Motor neuron (in vitro differentiated cells): ENCODE measurements around the gene SPARCL1. TPM values are rescaled to one million over a fixed set of nuclear protein-coding genes. Genes with fewer than 3 reads are reported as not detected.
"Not testable (repeated sequence)": the region's sequence is repeated elsewhere in the genome, so short reads cannot be mapped to it uniquely, and the experiment has no call there.

Source experiments
- ATAC-seq, 8 experiments: fragments of 200-7000 bp; cut with Tn5 transposase; replicated peaks in 6 of 8; 2 replicates each; pipeline ENCODE4 v1.8.0; 2021; ENCODE audit warnings: mild to moderate bottlenecking in 8 of 8, moderate library complexity in 8 of 8
- H3K27ac ChIP-seq, 2 donors: fragments of 250-450 bp; sonication (Bioruptor Pico); 2 replicates each; pipeline ENCODE4 v1.9.0; 2021; ENCODE audit warnings: antibody characterized with exemption in 2 of 2, mild to moderate bottlenecking in 2 of 2, moderate library complexity in 1 of 2
- H3K4me1 ChIP-seq, 2 donors: fragments of 250-450 bp; sonication (Bioruptor Pico); replicated peaks in 1 of 2; 2 replicates each; pipeline ENCODE4 v1.6.1; 2021; ENCODE audit warnings: antibody characterized with exemption in 2 of 2, mild to moderate bottlenecking in 2 of 2, moderate library complexity in 1 of 2
- H3K4me3 ChIP-seq, 5 donors: fragments of 250-450 bp; sonication (Bioruptor Pico); 2 replicates each; pipeline ENCODE4 v1.9.0; 2021; ENCODE audit warnings: antibody characterized with exemption in 5 of 5, mild to moderate bottlenecking in 5 of 5, moderate library complexity in 4 of 5
- whole genome bisulfite sequencing, 10 experiments: fragments of 450-650 bp; shearing (Covaris generic); methylation state at CpG; one replicate each; pipeline ENCODE4 v1.0.0; 2022; 5-methylcytosine and 5-hydroxymethylcytosine counted together
- in situ Hi-C, 9 experiments: fragments of 400-800 bp; cut with MboI; loops; one replicate each; pipeline ENCODE4 v1.15.0; 2021; ENCODE audit warnings: low sequenced_read_pairs in 9 of 9, low pct_unique_long_range_greater_than_20kb in 2 of 9; ENCODE audit not compliant: unreplicated experiment in 9 of 9
- total RNA-seq, 8 experiments: library from RNA; unstranded; fragments of 300-600 nt; gene quantifications; 2 replicates each; pipeline versions ENCODE4 v1.2.3 to v1.2.4, GENCODE V29; 2022

The SPARCL1 gene
- total RNA-seq, 8 experiments from 2014 or later, result 0.36 to 473 (median 7.8) TPM

DNA sequence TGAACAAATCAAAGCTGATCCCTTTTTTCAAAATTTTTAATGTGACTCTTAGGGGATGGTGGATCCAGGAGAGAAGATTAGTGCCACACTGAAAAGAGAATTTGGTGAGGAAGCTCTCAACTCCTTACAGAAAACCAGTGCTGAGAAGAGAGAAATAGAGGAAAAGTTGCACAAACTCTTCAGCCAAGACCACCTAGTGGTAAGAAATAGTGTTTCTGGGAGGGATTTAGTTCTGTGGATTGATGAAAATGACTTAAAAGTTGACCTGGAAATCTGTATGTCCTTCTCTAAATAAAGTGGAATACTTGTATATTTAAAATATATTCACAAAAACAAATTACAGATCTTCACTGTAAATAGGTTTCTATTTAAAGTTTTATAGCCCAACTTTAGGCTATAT, 77.6 kb downstream of the SPARCL1 start:
- Histone ChIP-seq H3K4me3 (no peak overlapping the region), H3K4me1 (no peaks in the 10 kb centered on the region), H3K27ac (no peak overlapping the region)
- in situ Hi-C loops, result loop anchor here in 3 of 9 experiments (10.0 to 25.0 kb wide), 3 partner anchors 89 to 189 kb away; no protein-coding TSS in a partner anchor
- no peak for ATAC-seq

DNA sequence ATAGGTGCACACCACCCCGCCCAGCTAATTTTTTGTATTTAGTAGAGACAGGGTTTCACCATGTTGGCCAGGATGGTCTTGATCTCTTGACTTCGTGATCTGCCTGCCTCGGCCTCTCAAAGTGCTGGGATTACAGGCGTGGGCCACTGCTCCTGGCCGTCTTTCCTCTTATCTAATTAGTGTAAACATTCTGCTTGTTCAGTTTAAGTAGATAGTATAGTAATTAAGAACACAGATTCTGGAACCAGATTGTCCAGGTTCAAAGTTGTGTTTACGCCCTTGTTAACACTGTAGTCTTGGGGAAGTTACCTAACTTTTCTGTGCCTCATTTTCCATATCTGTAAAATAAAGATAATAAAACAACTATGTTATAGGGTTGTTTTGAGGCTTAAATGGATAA, 82.8 kb downstream of the SPARCL1 start:
- in situ Hi-C loops, H3K27ac ChIP-seq, H3K4me1 ChIP-seq, ATAC-seq, H3K4me3 ChIP-seq: not testable (repeated sequence)
- 84 to 100% (median 98%) methylated on average over 1 to 5 of the region's 6 CpGs; no CpG with 5 or more reads in 2 of the 10 experiments for WGBS, 10 experiments

DNA sequence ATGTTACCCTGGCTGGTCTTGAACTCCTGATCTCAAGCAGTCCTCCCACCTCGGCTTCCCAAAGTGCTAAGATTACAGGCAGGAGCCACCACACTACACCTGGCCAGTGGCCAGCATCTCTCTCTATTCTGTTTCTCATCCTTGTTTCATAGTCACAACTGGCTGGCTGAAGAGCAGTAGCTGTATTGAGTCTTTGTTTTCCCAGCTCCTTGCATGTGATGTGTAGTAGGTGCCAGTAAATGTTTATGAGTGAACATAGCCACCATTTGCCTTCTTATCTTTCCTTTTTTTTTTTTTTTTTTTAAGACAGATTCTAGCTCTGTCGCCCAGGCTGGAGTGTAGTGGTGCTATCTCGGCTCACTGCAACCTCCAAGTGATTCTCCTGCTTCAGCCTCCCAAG, 83.2 kb downstream of the SPARCL1 start:
- H3K4me3 ChIP-seq, result no peak overlapping the region
- no peak for ATAC-seq
- in situ Hi-C loops, result no loop called here
- no peaks in the 10 kb centered on the region for H3K4me1 ChIP-seq
- no peak overlapping the region for H3K27ac ChIP-seq
- WGBS, 10 experiments, result 14 to 100% (median 67%) methylated on average over 1 to 2 of the region's 3 CpGs; no CpG with 5 or more reads in 3 of the 10 experiments

DNA sequence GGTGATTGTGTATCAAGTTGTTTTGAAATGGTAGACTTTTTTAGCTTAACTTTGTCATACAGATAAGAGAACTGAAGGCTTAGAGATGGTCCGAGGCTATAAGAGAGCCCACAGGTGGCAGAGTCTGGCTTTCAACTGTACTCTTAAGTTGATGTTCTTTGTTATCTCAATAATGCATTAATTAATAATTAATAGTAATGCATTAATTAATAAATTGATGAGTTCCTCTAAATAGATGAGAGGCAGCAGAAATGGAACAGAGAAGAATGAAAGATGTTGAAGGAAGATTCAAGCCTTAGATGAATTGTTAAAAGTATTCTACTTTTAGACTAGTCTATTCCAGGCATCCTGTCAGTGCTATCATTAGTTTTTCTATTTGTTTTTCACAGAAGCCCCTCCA, 84.4 kb downstream of the SPARCL1 start:
- 100% methylated on average over 1 of the region's 1 CpG; no CpG with 5 or more reads in 3 of the 10 experiments for WGBS, 10 experiments
- no peak overlapping the region for H3K4me3 ChIP-seq
- no peak for ATAC-seq
- in situ Hi-C loops, result no loop called here
- no peaks in the 10 kb centered on the region for H3K4me1 ChIP-seq
- H3K27ac ChIP-seq, result no peak overlapping the region

DNA sequence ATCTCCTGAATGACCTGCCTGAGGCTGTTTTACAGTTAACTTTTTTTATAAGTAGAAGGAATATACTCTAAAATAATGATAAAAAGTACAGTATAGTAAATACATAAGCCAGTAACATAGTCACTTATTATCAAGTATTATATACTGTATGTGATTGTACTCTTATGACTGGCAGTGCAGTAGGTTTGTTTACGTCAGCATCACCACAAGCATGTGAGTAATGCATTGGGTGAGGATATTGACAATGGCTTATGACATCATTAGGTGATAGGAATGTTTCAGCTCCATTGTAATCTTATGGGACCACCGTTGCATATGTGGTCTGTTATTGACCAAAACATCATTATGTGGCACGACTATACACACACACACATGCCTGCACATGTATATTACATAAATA, 86.3 kb downstream of the SPARCL1 start:
- ATAC-seq, result no peak
- 63 to 96% (median 90%) methylated on average over 1 to 3 of the region's 3 CpGs; no CpG with 5 or more reads in 5 of the 10 experiments for WGBS, 10 experiments
- in situ Hi-C loops, result no loop called here
- Histone ChIP-seq H3K4me1 (no peaks in the 10 kb centered on the region), H3K4me3 (no peak overlapping the region), H3K27ac (no peak overlapping the region)

DNA sequence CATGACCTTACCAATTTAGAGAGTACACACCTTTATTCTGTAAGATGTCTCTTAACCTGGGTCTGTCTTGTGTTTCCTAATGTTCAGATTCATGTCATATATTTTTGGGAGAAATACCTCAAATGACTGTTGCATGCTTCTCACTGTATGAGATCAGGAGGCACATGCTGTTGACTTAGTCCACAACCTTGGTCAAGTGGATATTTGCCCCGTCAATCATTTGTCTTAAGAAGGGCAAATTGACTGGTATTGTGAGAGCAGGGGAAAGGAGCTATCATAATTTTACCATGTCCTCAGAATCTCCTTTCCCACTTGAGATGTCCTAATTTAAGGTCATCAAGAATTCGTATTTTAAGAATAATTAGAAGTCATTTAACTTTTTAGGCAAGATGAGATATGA, 95.8 kb downstream of the SPARCL1 start:
- in situ Hi-C loops, result no loop called here
- no peak for ATAC-seq
- H3K4me1 ChIP-seq, result no peaks in the 10 kb centered on the region
- no peak overlapping the region for H3K4me3 ChIP-seq
- 60 to 100% (median 89%) methylated on average over 1 to 2 of the region's 2 CpGs for WGBS, 10 experiments
- H3K27ac ChIP-seq, result no peak overlapping the region

DNA sequence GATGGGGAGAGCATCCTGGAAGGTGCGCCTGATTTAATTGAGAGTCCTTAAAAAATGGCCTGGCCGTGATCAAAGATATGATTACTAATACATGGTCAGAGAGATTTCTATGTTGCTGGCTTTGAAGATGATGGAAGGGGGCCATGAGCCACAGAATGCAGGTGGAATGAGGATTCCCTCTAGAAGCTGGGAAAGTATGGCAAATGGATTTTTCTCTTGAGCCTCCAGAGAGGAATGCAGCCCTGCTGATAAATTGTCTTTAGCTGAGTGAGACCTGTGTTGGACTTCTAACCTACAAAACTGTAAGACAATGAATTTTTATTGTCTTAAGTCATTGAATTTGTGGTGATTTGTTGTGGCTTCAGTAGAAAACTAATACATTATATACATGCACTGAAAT, 99.1 kb downstream of the SPARCL1 start:
- Histone ChIP-seq H3K27ac (no peak overlapping the region), H3K4me3 (no peak overlapping the region), H3K4me1 (no peaks in the 10 kb centered on the region)
- no peak for ATAC-seq
- WGBS, 10 experiments, result 92 to 100% (median 100%) methylated on average over 1 to 2 of the region's 2 CpGs; no CpG with 5 or more reads in 4 of the 10 experiments
- in situ Hi-C loops, result no loop called here

DNA sequence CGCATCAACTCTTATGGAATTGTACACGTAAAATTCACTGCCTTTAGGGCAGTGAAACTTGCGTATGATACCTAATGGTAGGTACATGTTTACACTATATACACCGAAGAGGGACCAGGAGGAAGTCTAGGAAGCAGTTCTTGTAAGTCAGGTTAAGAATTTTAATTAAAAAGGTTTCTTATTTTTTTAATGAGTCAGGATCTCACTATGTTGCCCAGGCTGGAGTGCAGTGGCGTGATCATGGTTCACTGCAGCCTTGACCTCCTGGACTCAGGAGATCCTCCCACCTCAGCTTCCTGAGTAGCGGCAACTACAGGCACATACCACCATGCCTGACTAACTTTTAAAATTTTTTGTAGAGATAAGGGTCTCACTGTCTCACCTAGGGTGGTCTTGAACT, 100.2 kb downstream of the SPARCL1 start:
- no peak overlapping the region for H3K4me3 ChIP-seq
- in situ Hi-C loops, result no loop called here
- peaks cover 4% of the 10 kb centered on the region in 2 donors for H3K4me1 ChIP-seq
- WGBS, 10 experiments, result 87 to 100% (median 100%) methylated on average over 1 to 4 of the region's 6 CpGs; no CpG with 5 or more reads in 2 of the 10 experiments
- ATAC-seq, result no peak
- no peak overlapping the region for H3K27ac ChIP-seq

DNA sequence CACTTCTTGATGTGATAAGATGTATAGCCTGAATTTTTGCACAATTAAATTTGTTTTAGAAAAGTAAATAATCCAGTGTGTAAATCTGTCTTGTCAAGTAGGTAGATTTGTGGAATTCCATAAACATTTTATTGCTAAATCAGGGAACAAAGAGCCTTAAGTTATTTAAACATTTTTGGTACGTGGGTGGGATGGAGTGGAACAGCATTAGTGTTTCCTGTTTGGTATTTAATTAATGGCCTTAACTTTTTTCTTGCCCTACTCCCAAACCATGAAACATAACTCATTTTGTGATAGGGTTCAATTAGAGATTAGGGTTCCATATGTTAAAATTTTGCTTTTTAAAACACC, 101.7 kb downstream of the SPARCL1 start:
- H3K27ac ChIP-seq, result no peak overlapping the region
- no peak for ATAC-seq
- H3K4me1 ChIP-seq, result peaks cover 6 to 7% of the 10 kb centered on the region in 2 donors
- in situ Hi-C loops, result no loop called here
- no peak overlapping the region for H3K4me3 ChIP-seq
- 56 to 100% (median 80%) methylated on average over 1 of the region's 1 CpG; no CpG with 5 or more reads in 5 of the 10 experiments for WGBS, 10 experiments

DNA sequence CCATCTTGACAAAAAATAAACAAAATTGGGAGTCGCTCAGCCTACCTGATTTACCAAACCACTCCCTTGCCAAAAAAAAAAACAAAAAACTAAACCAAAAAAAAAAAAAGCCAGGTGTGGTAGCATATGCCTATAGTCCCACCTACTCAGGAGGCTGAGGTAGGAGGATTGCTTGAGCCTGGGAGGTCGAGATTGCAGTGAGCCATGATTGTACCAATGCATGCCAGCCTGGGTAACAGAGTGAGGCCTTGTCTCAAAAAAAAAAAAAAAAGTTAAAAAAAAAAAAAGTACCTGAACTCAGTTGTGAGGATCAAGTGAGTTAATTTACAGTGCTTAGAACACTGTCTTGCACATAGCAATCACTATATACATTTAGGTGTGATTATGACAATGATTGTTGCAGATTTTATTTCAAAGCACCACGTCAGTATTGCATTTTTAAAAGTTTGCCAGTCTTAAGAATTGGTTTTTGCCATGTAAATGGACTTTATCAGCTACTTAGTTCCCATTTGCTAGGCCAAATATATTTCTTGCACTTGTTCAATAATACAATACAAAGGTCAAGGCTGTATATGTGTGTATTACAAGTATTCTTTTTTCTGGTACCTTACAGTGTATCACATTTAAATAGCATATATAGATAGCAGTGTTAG, 102.2 kb downstream of the SPARCL1 start:
- in situ Hi-C loops, result no loop called here
- H3K27ac ChIP-seq, result no peak overlapping the region
- WGBS, 10 experiments, result 29 to 100% (median 94%) methylated on average over 1 to 3 of the region's 3 CpGs; no CpG with 5 or more reads in 1 of the 10 experiments
- no peak overlapping the region for H3K4me3 ChIP-seq
- ATAC-seq, result no peak
- peaks cover 6 to 7% of the 10 kb centered on the region in 2 donors for H3K4me1 ChIP-seq

DNA sequence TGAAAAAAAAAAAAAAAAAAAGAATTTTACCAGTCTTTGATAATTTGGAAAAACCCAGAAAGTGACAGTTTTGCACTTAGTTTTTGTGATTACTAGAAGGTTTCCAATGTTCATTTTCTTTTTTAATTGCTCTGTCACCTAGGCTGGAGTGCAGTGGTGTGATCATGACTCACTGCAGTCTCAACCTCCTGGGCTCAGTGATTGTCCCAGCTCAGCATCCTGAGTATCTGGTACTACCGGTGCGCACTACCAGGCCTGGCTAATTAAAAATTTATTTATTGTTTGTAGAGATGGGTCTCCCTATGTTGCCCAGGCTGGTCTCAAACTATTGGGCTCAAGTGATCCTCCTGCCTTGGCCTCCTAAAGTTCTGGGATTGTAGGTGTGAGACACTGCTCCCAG, 103.5 kb downstream of the SPARCL1 start:
- WGBS, 10 experiments, result 100% methylated on average over 2 of the region's 2 CpGs; no CpG with 5 or more reads in 4 of the 10 experiments
- in situ Hi-C loops, result no loop called here
- Histone ChIP-seq H3K4me1 (peaks cover 16 to 17% of the 10 kb centered on the region in 2 donors), H3K4me3 (no peak overlapping the region), H3K27ac (no peak overlapping the region)
- ATAC-seq, result no peak

DNA sequence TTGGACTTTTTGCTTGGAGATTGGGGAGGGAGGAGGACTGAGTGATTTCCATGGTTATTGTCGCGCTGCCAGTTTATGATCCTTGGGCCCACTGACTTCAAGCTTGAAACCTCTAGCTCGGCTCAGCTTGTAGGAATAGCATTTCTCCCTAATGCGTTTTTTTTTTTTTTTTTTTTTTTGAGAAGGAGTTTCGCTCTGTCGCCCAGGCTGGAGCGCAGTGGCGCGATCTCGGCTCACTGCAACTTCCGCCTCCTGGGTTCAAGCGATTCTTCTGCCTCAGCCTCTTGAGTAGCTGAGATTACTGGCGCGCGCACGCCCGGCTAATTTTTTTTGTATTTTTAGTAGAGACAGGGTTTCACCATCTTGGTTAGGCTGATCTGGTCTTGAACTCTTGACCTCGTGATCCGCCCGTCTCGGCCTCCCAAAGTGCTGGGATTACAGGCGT, 105.1 kb downstream of the SPARCL1 start:
- H3K27ac ChIP-seq, ATAC-seq, in situ Hi-C loops: not testable (repeated sequence)
- Histone ChIP-seq H3K4me3 (peak overlapping the region; percentile 59 to 80 (median 64)), H3K4me1 (peaks cover 17 to 20% of the 10 kb centered on the region in 2 donors)
- WGBS, 10 experiments, result 79 to 94% (median 90%) methylated on average over 3 to 20 of the region's 22 CpGs; no CpG with 5 or more reads in 3 of the 10 experiments
